Motor neuron (in vitro differentiated cells): ENCODE data around the gene PRLR. TPM values are rescaled to one million over a fixed set of nuclear protein-coding genes. Genes with fewer than 3 reads are reported as not detected.
"Not testable (repeated sequence)": the region's sequence is repeated elsewhere in the genome, so short reads cannot be mapped to it uniquely, and the experiment has no call there.

Experiments used
- ATAC-seq, 8 experiments: fragments of 200-7000 bp; cut with Tn5 transposase; replicated peaks in 6 of 8; 2 replicates each; pipeline ENCODE4 v1.8.0; 2021; ENCODE audit warnings: mild to moderate bottlenecking in 8 of 8, moderate library complexity in 8 of 8
- H3K27ac ChIP-seq, 2 donors: fragments of 250-450 bp; sonication (Bioruptor Pico); 2 replicates each; pipeline ENCODE4 v1.9.0; 2021; ENCODE audit warnings: antibody characterized with exemption in 2 of 2, mild to moderate bottlenecking in 2 of 2, moderate library complexity in 1 of 2
- H3K4me1 ChIP-seq, 2 donors: fragments of 250-450 bp; sonication (Bioruptor Pico); replicated peaks in 1 of 2; 2 replicates each; pipeline ENCODE4 v1.6.1; 2021; ENCODE audit warnings: antibody characterized with exemption in 2 of 2, mild to moderate bottlenecking in 2 of 2, moderate library complexity in 1 of 2
- H3K4me3 ChIP-seq, 5 donors: fragments of 250-450 bp; sonication (Bioruptor Pico); 2 replicates each; pipeline ENCODE4 v1.9.0; 2021; ENCODE audit warnings: antibody characterized with exemption in 5 of 5, mild to moderate bottlenecking in 5 of 5, moderate library complexity in 4 of 5
- WGBS, 10 experiments: fragments of 450-650 bp; shearing (Covaris generic); methylation state at CpG; one replicate each; pipeline ENCODE4 v1.0.0; 2022; 5-methylcytosine and 5-hydroxymethylcytosine counted together
- in situ Hi-C, 9 experiments: fragments of 400-800 bp; cut with MboI; loops; one replicate each; pipeline ENCODE4 v1.15.0; 2021; ENCODE audit warnings: low sequenced_read_pairs in 9 of 9, low pct_unique_long_range_greater_than_20kb in 2 of 9; ENCODE audit not compliant: unreplicated experiment in 9 of 9
- total RNA-seq, 8 experiments: library from RNA; unstranded; fragments of 300-600 nt; gene quantifications; 2 replicates each; pipeline versions ENCODE4 v1.2.3 to v1.2.4, GENCODE V29; 2022

The PRLR gene
- total RNA-seq, 8 experiments from 2014 or later, result 0.22 to 6.6 (median 1.2) TPM

- WGBS, 10 experiments, result 0 to 100% (median 14%) methylated on average over 1 of the region's 1 CpG; no CpG with 5 or more reads in 3 of the 10 experiments
- H3K27ac ChIP-seq, result no peak overlapping the region
- peaks cover 0 to 7% of the 10 kb centered on the region in 2 donors for H3K4me1 ChIP-seq
- peak in 3 of 8 experiments; percentile 19 to 80 (median 53) for ATAC-seq
- H3K4me3 ChIP-seq, result no peak overlapping the region
- in situ Hi-C loops, result no loop called here
Measured at GRCh38 chr5:35045280-35045679, 185.0 kb downstream of the PRLR start.

GRCh38 chr5:35044649-35045048 is 185.6 kb downstream of the PRLR start:
- no peak overlapping the region for H3K4me3 ChIP-seq
- peaks cover 0 to 7% of the 10 kb centered on the region in 2 donors for H3K4me1 ChIP-seq
- 14 to 100% (median 82%) methylated on average over 1 to 4 of the region's 4 CpGs; no CpG with 5 or more reads in 4 of the 10 experiments for WGBS, 10 experiments
- ATAC-seq, result peak in 3 of 8 experiments; percentile 11 to 77 (median 27)
- no peak overlapping the region for H3K27ac ChIP-seq
- in situ Hi-C loops, result no loop called here

GRCh38 chr5:35042781-35043180 is 187.5 kb downstream of the PRLR start:
- in situ Hi-C loops, result no loop called here
- ATAC-seq, result no peak
- peaks cover 7 to 11% of the 10 kb centered on the region in 2 donors for H3K4me1 ChIP-seq
- H3K27ac ChIP-seq, result no peak overlapping the region
- no peak overlapping the region for H3K4me3 ChIP-seq
- WGBS, 10 experiments, result 2 to 65% (median 46%) methylated on average over 2 to 4 of the region's 4 CpGs; no CpG with 5 or more reads in 1 of the 10 experiments

- peaks cover 7 to 11% of the 10 kb centered on the region in 2 donors for H3K4me1 ChIP-seq
Measured at GRCh38 chr5:35041261-35041660, 189.0 kb downstream of the PRLR start.

GRCh38 chr5:35038891-35039290 is 191.4 kb downstream of the PRLR start:
- peak in 4 of 8 experiments; percentile 25 to 47 (median 38) for ATAC-seq

More at GRCh38 chr5:35041261-35041660, 189.0 kb downstream of the PRLR start:
- Histone ChIP-seq H3K4me3 (no peak overlapping the region), H3K27ac (no peak overlapping the region)
- WGBS, 10 experiments, result 40 to 100% (median 63%) methylated on average over 1 to 3 of the region's 3 CpGs
- in situ Hi-C loops, result no loop called here
- ATAC-seq, result no peak

GRCh38 chr5:35036536-35036935 is 193.8 kb downstream of the PRLR start:
- peak in 1 of 8 experiments; percentile 40 for ATAC-seq
- in situ Hi-C loops, result no loop called here
- 38 to 96% (median 80%) methylated on average over 1 to 4 of the region's 4 CpGs; no CpG with 5 or more reads in 1 of the 10 experiments for WGBS, 10 experiments
- Histone ChIP-seq H3K27ac (no peak overlapping the region), H3K4me3 (no peak overlapping the region), H3K4me1 (peaks cover 0 to 11% of the 10 kb centered on the region in 2 donors)

More at GRCh38 chr5:35038891-35039290, 191.4 kb downstream of the PRLR start:
- Histone ChIP-seq H3K4me3 (no peak overlapping the region), H3K27ac (no peak overlapping the region), H3K4me1 (peaks cover 7 to 11% of the 10 kb centered on the region in 2 donors)
- WGBS, 10 experiments, result 45 to 100% (median 62%) methylated on average over 1 to 2 of the region's 2 CpGs; no CpG with 5 or more reads in 7 of the 10 experiments
- in situ Hi-C loops, result no loop called here

GRCh38 chr5:35035929-35036328 is 194.4 kb downstream of the PRLR start:
- H3K27ac ChIP-seq, H3K4me3 ChIP-seq, ATAC-seq, in situ Hi-C loops: not testable (repeated sequence)
- H3K4me1 ChIP-seq, result peaks cover 0 to 11% of the 10 kb centered on the region in 2 donors
- 8 to 90% (median 58%) methylated on average over 1 to 3 of the region's 4 CpGs; no CpG with 5 or more reads in 1 of the 10 experiments for whole genome bisulfite sequencing, 10 experiments

- H3K4me3 ChIP-seq, result no peak overlapping the region
- in situ Hi-C loops, result no loop called here
- 74 to 100% (median 94%) methylated on average over 1 to 3 of the region's 3 CpGs; no CpG with 5 or more reads in 4 of the 10 experiments for WGBS, 10 experiments
- ATAC-seq, result peak in 1 of 8 experiments; percentile 18
- H3K27ac ChIP-seq, result no peak overlapping the region
- H3K4me1 ChIP-seq, result peaks cover 0 to 11% of the 10 kb centered on the region in 2 donors
Measured at GRCh38 chr5:35035271-35035670, 195.0 kb downstream of the PRLR start.

- H3K4me1 ChIP-seq, result no peaks in the 10 kb centered on the region
- in situ Hi-C loops, result no loop called here
- no peak overlapping the region for H3K27ac ChIP-seq
- ATAC-seq, result no peak
- WGBS, 10 experiments, result 20 to 97% (median 79%) methylated on average over 1 to 6 of the region's 6 CpGs; no CpG with 5 or more reads in 1 of the 10 experiments
- no peak overlapping the region for H3K4me3 ChIP-seq
Measured at GRCh38 chr5:35032356-35032755, 197.9 kb downstream of the PRLR start.

- H3K4me1 ChIP-seq, result no peaks in the 10 kb centered on the region
- in situ Hi-C loops, result no loop called here
- 10 to 92% (median 77%) methylated on average over 1 to 5 of the region's 5 CpGs for WGBS, 10 experiments
- no peak overlapping the region for H3K4me3 ChIP-seq
- no peak overlapping the region for H3K27ac ChIP-seq
- ATAC-seq, result peak in 2 of 8 experiments; percentile 91 to 93
Measured at GRCh38 chr5:35031276-35031675, 199.0 kb downstream of the PRLR start.

GRCh38 chr5:35030426-35031100 is 199.7 kb downstream of the PRLR start:
- no peak for ATAC-seq

GRCh38 chr5:35029333-35029732 is 201.0 kb downstream of the PRLR start:
- no peak overlapping the region for H3K4me3 ChIP-seq
- in situ Hi-C loops, result no loop called here
- 50 to 100% (median 81%) methylated on average over 1 to 3 of the region's 4 CpGs; no CpG with 5 or more reads in 1 of the 10 experiments for WGBS, 10 experiments
- ATAC-seq, result no peak
- H3K27ac ChIP-seq, result no peak overlapping the region
- H3K4me1 ChIP-seq, result no peaks in the 10 kb centered on the region

More at GRCh38 chr5:35030426-35031100, 199.7 kb downstream of the PRLR start:
- Histone ChIP-seq H3K4me1 (no peaks in the 10 kb centered on the region), H3K4me3 (no peak overlapping the region), H3K27ac (no peak overlapping the region)
- 57 to 90% (median 79%) methylated on average over 1 to 10 of the region's 10 CpGs; no CpG with 5 or more reads in 1 of the 10 experiments for WGBS, 10 experiments
- in situ Hi-C loops, result no loop called here

- ATAC-seq, result no peak
Measured at GRCh38 chr5:35026941-35027340, 203.3 kb downstream of the PRLR start.

More at GRCh38 chr5:35026941-35027340, 203.3 kb downstream of the PRLR start:
- Histone ChIP-seq H3K27ac (no peak overlapping the region), H3K4me1 (no peaks in the 10 kb centered on the region), H3K4me3 (no peak overlapping the region)
- WGBS, 10 experiments, result 30 to 96% (median 79%) methylated on average over 1 to 5 of the region's 5 CpGs
- in situ Hi-C loops, result no loop called here
